DMS114 treated with DMSO at 0.1 percent for 48 hours (cell line): ENCODE data around the gene KIAA1328.

ENCODE experiments used
- DNase-seq: peaks from one replicate; lab custom pipeline; 2025; ENCODE audit not compliant: unreplicated experiment; lab: John Stamatoyannopoulos, UW

KIAA1328 gene

DNA sequence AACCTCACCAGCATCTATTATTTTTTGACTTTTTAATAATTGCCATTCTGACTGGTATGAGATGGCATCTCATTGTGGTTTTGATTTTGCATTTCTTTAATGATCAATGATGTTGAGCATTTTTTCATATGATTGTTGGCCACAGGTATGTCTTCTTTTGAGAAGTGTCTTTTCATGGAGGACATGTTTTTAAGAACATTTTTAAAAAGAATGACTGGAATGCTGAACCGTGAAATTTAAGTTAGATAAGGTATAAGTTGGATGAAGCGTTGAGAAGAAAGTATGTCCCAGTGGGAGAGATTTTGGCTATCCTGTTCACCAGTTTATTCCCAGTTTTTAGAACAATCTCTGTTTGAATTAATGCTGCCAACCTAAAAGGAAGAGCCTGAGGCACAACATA, 370.8 kb downstream of the KIAA1328 start:
- no peak for DNase-seq

DNA sequence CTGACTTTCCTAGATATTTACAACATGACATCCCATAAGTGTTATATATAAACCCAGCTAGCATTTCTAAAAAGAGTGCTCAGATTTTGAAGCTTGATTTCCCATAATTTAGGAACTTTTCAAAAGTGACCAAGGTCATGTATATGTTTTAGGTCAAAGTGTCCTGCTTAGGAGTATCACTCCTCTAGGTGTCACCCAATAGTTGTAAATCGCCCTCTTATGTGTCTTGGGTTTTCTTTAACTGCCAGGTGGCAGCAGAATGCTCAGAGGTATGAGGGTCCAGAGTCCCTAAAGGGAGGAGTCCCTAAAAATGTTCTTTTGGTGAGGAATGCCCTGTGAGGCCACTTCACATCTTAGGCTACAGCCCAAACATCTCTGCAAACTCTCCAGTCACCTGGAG, 378.4 kb downstream of the KIAA1328 start:
- DNase-seq, result no peak

DNA sequence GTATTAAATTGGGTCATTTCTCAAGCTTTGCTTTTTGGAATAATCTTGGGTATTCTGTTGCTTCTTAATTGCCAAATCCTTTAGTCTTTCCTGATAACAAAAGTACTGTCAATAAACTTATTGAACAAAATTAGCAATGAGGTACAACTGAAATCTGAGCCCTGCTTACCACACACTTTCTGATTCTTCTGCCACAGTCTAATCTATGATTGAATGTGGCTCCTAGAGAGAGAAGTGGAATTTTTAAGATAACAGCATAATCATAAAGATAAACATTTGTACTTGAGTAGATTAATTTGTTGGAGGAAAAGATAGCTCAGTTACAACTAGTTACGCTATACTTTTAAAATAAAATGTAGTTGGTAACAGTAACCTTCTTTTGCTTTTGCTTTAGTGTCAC, 381.9 kb downstream of the KIAA1328 start:
- no peak for DNase-seq

DNA sequence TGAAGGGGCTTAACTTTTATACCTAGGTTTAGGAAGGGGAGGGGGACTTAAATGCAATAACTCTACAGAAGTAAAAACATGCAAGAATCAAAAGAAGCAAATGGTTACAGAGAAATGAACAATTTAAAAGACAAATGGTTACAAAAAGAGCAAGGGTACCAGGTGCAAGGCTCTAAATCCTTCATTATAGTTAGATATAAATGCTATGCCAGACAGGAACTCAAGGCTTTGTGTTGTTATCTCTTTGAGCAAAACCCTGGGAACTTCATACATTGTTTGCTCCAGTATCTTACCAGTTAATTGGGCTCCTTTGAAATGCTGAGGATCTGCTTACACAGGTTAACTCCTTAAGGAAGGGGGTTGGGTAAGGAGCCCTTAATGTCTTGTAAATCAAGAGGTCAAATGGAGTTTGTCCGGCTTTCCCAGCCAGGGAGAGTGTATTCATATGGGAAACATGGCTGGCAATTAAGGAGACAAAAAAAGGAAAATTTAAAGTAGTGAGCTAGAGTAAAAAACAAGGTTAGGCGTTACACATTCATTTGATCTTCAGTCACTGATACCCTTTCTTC, 389.2 kb downstream of the KIAA1328 start:
- DNase-seq, result no peak

DNA sequence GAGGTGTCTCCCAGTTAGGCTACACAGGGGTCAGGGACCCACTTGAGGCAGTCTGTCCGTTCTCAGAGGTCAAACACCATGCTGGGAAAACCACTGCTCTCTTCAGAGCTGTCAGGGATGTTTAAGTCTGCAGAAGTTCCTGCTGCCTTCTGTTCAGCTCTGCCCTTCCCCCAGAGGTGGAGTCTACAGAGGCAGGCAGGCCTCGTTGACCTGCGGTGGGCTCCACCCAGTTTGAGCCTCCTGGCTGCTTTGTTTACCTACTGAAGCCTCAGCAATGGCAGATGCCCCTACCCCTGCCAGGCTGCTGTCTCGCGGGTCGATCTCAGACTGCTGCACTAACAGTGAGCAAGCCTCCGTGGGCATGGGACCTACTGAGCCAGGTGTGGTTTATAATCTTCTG, 390.3 kb downstream of the KIAA1328 start:
- DNase-seq, result no peak

DNA sequence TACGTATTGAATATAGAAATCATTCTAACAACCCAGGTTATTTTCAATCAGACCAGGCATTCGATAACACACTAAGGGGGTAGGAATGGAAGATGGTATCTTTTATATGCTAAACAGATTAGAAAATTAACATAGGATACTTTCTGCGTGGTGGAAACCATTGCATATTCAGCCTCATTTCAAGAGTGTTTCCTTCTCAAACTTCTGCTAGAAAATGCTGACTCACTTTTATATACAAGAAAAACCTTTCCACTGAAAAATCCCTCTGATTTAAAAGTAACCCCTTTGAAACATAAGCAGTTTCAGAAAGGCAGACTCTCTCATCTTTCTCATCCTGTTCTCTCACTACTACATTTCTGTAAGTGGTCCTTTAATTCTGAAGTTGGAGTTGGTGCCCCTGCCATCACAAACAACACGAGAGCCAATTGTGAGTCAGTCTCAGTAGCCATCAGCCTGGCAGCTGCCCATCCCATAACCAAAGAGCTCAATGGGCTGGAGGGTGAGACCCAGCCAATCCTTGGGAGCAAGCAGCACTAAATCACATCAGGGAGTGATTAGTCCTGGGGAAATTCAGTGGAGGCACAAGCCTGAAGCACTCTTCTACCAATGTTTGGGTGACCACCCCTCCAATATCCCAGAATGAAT, 393.5 kb downstream of the KIAA1328 start:
- DNase-seq, result no peak

DNA sequence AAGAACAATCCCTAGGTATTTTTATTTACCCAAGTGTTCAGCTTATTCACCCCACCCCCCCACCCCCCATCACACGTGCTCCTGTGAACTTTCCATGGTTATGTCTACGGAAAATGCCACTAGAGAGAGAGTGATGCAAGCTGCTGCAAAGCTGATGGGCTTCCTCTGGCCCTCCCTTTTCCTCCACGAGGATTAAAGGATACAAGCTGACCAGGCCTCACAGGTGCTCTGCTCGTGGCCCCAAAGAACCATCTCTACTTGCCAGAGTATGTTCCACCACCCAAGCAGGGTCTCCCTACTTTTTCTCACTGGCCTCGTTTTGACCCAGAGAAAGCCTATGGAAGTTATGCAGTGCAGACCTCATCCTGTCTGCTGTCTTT, 394.1 kb downstream of the KIAA1328 start:
- no peak for DNase-seq

DNA sequence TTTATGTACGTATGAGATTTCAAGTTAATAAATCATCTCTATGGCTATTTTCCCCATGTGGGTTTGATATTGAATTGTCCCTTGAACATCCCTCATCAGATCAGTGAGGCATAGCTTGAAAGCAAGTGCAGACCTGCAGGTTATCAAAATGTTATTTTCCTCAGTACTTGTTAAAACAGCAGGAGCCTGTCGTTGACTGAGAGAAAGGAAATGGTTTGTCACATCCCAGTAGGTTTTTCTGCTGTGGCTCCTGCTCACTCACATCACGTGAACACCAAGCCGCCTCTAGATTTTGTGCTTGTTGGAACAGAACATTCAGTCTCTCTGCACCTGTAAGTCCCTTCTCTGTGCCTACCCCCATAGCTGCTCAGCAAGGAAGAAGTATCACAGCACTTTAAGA, 396.4 kb downstream of the KIAA1328 start:
- no peak for DNase-seq

DNA sequence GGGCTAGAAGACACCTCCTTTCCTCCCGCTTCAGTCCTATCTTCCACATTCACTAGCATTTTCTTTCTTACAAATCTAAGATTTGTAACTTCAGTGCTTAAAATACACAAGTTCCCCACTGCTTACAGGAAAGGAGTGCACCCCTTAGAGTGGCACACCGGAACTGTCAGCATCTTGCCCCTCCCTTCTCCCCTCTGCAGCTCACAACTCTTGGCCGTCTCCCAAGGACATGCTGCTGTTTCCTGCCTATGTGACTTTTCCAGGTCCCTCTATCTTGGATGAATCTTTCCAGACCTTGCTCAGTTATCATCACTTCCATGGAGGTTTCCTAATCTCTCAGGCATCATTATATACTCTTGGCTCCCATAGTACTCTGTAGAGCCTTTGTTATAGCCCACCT, 401.8 kb downstream of the KIAA1328 start:
- DNase-seq, result no peak

DNA sequence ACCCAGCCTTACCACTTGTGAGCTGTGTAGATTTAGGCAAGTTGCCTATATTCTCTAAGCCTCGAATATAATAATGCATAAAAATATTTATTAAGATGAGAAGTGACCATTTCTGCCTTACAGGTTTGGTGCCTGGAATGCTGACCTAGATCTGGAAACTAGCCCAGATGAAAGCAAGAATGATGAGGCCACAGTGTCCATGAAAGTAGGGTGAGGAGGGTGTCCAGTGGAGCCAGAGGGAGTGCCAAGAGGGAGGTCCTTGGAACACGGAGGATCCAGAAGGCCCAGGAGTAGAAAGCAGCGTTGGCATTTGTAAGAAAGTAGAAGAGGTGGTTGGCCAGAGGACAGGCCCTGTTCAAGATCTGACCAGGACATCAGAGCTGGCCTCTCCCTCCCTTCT, 402.3 kb downstream of the KIAA1328 start:
- DNase-seq, result no peak

DNA sequence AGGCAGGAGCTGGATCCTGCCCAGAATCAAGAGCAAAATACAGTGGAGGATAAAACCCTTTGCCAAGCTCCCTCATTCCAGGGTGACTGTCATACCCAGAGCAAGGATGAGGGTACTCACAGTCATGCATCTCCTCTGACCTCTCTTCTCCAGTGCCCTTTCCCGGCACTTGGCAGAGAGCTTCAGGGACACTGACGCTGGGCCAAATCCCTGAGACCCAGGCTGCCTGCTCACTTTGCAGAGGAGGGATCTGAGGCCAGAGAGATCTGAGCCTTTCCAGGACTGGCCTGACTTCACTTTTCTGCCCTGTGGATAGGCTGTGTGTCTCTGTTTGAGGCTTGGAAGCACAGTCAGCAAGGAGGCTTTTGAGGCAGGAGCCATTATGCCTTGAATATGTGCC, 406.7 kb downstream of the KIAA1328 start:
- DNase-seq, result no peak

DNA sequence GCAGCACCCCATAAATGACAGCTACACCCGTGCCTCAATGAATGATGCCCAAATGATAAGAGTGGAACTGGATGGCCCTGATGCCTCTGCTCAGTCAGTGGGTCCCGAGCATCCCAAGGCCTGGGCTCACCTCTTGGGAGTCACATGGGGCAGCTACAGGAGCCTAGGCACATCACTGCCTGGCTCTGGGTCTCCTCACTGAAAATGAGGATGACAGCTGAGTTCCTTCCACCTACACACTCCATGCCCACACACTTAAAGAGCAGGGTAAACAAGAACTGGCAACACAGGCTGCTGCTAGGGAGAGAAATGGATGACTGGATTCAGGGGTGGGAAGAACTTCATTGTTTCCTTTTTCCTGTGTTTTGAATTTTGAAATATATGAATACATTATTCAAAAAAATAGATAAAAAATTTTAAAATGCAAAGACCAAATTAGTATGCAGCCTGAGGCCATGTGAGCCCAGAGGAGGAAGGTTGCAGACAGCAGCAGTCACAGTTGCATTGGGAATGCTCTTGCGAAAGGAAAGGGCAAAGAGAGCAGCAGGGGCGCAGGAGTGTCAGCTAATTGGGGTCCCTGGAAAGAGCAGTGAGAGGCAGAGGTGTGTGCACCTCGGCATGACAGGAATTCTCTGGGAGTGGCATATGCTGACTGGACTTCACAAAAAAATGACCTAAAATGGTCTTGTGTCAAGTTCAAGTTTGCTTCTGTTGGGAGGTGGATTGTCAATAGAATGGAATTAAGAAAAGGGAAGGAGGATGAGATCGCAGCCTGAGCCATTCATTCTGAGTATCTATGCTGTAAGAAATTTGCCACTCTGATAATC, 409.6 kb downstream of the KIAA1328 start:
- DNase-seq, result no peak

DNA sequence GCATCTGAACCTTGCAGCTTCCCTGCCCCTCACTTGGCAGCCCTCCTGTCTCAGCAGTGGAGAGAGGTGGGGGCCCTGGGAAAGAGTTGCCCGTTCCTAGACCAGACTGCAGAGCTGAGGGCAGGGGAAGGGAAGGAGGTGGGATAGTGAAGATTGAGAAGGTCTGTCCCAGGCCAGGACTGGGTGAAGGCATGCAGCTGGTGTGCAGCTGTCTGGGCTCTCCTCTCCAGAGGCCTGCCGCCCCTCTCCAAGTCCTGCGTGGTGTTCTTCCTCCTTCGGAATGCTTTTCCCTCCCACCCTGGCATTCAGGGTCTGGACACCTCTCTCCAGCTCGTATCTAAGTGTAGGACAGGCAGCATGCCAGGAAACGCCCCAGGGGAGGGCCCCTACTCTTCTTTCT, 413.2 kb downstream of the KIAA1328 start:
- no peak for DNase-seq

DNA sequence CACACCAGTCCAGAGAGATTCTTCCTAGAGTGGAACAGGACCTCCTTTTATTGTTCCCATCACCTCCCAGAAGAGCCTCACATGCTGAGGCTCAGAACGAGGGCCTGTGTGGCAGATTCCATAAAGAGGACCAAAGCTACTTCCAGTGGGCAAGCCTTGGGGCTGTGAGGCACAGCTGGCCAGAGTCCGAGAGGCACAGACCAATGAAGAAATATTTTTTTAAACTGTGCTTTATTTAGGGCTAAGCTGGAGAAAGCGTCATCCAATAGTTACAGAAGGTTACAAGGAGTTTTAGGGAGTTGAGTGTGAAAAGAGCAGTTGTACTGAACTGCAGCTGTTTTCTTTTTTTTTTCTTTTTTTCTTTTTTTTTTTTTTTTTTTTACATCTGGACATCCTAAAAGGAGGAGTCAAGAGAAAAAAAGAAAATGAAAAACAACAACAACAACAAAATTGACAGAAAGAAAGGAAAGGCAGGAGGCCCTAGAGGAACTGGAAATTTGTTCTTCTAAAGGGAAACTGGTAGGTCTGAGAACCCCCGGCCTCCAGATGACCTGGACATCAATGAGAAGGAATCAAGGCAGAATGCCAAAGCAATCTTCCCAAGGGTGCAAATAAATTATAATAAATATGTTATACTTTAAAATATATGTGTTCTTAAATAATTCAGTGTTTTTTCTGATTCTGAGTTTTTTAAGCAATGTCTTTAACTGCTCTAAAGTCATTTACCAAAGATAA, 414.1 kb downstream of the KIAA1328 start:
- no peak for DNase-seq

DNA sequence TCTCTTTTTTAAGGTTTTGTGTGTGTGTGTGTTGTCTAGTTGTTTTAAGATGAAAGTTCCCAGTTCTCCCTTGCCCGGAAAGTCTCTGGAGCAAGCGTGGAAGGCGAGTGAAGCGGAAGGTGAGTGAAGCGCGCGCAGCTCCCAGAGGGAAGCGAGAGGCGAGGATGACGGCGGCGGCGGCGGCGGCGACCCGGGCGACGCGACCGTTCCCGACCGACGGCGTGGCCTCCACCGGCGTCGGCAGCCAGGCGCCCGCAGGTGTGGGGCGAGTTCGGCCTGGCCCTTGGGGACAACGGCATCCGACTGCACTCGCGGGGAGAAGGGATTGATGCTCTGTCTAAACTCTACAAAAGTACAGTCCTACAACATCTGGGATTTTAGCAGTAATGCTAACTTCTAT, 414.8 kb downstream of the KIAA1328 start:
- no peak for DNase-seq

DNA sequence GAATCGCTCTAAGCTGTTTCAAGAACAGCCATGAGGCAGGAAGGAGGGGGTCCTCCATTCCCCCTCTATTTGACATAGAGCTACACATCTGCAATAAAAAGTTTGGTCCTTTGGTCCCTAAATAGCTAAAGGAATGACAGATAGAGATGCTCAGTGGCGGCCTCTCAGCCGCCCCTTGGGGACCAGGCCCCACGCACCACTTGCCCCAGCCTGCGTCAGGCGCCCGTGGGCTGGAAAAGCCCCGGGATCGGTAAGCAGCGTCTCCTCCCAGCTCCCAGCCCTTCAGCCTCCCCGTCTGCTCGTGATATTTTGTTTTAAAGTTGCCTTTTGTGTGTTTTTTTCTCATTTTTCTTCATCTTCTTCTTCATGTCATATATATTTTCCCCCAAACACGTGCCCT, 415.7 kb downstream of the KIAA1328 start:
- DNase-seq, result no peak

DNA sequence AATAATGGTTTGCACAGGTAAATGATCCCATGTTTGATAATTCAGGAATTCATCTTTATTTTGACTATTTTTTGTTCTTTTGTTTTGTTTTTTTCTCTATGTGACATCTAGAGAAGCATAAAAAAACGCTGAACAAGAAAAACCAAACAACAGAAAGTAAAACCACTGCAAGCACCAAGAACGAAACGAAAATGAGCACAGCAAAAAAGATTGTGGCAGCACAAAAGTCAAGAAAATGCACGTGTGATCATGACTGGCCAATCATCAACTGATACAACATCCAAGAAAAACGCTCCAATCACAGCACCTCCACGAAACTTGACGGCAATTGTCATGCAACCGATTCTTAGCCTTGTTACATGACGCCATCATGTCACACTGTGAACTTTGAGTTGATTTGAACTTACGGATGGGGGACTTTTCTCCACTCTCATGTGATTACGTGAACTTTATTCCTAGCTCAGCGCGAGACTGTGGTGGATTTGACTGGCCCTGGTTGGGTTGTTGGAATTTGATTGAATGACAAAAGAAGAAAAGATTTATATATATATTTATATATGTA, 417.9 kb downstream of the KIAA1328 start:
- DNase-seq, result no peak

DNA sequence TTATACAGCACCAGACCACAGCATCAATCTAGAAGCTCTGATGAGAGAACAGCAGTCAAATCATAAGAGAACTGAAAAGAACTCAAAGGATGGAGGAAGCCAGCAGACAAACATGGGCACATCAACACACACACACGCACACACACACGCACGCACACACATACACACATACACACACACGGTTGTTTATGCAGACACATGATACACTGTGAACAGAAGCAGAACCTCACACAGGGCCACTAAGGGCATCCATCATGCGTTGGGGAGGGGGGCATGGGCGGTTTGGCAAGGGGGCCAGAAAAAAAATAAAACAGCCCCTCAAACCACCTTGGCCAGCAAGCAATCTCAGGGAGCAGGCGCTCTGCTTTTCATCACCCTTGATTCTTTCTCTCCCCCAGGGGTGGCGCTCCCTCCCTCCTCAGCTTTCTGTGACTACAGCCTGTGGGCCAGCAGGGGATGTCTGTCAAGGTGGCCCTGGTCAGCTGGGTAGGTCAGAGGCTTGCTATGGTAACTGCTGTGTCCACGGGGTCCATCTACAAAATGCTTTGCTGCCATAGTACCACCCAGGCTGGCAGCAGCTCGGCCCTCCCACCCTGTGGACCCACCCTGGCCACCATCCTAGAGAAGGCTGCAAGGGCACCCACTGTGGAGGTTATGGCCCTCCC, 418.7 kb downstream of the KIAA1328 start:
- DNase-seq, result no peak

DNA sequence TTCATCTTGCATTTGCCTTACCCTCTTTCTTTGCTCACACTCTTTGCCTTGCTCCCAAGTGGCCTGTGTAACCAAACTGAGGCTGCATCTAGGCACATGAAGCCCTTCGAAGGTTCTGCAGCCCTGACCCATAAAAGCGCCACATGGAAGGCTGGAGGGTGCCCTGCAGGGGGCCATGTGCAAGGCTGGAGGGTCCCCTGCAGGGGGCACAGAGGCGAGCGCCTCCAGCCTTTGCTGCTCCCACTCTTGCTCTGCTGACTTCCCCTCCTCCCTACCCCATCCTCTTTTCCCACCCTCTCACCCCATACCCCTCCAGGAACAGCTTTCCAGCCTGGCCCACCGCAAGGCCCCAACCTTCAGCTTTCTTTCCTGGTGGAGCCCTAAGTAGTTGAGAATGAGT, 419.4 kb downstream of the KIAA1328 start:
- no peak for DNase-seq

DNA sequence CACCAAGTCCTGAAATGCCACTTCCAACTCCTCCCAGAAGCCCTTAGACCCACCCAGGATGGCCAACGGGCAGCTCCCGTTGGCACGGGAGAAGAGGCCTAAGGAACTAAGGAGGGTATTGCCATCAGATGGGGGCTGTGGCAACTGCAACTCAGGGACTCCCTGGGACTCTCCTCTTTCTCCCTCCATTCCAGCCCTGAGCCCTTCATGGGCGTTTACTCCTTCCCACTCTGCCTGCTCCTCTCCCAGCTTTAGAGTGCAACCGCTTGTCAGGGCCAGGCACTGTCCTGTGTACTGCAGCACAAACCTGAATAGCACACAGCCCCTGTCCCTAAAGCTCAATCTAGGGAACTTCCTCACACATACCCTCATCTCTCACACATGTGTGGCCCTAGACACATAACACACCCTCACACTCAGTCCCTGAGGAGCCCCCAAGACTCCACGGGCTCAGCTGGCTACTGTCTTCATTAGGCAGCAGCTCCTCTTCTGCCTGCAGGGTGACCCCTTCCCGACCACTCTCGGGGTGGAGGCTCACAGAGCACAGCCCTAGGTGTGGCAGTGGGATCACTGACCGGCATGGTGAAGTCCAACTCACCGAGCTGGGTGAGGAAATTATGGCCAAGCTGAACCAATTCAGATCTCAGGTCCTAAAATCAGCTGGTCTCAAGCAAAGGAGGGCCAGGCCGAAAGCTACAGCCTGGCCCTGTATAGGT, 420.4 kb downstream of the KIAA1328 start:
- DNase-seq, result no peak
